GM21737 (cell line): ENCODE data around the gene PADI1.
"Not testable (repeated sequence)": the region's sequence is repeated elsewhere in the genome, so short reads cannot be mapped to it uniquely, and the experiment has no call there.

Experiments
- ATAC-seq: cut with Tn5 transposase; IDR thresholded peaks from one replicate; pipeline ENCODE4 v1.9.1; 2021; ENCODE audit warnings: mild to moderate bottlenecking, moderate library complexity; ENCODE audit not compliant: unreplicated experiment

The PADI1 gene

DNA sequence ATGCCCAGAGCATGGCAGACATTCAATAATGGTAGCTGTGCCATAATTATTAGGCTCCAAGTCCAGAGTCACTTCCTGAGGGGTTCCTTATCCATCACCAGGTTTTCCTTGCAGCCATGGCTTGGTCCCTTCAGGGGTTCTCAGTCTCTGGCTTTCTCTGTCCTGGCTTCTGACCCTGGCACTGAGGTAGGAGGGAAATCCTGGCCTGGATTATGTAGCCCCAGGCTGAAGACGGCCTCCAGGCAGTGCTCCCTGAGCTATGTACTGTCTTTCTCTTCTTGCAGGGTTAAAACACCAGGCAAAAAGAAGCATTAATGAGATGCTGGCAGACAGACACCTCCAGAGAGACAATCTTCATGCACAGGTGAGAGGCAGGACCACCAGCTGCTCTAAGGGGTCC is 34.5 kb downstream of the PADI1 start:
- ATAC-seq: no peak

DNA sequence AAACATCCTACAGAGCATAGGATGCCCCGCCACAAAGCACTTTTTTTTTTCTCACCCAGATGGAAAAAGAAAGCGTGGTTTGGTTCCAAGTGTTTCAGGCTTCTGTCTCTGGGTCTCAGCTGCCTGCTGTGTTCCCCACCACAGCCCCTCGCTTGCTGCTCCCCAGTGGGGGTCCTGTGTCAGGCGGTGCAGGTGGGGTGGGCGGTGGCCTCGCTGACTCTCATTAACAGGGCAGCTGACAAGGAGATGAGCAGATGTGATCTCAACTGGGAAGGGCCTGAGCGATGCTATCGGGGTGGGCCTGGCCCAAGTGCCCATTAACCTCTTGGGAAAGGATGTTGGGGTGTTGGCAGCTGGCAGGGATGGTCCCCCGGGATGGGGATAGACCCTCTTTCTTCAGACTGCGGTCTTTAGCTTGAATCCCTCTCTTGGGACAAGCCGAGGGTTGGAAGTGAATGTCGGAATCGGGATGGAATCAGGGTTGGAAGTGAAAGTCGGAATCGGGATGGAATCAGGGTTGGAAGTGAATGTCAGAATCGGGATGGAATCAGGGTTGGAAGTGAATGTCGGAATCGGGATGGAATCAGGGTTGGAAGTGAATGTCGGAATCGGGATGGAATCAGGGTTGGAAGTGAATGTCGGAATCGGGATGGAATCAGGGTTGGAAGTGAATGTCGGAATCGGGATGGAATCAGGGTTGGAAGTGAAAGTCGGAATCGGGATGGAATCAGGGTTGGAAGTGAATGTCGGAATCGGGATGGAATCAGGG is 36.3 kb downstream of the PADI1 start:
- not testable (repeated sequence) for ATAC-seq

GRCh38 chr1:17241780-17242074 is 36.8 kb downstream of the PADI1 start:
- ATAC-seq: not testable (repeated sequence)

- ATAC-seq: no peak
Observed at GRCh38 chr1:17243274-17243673, 38.3 kb downstream of the PADI1 start.

DNA sequence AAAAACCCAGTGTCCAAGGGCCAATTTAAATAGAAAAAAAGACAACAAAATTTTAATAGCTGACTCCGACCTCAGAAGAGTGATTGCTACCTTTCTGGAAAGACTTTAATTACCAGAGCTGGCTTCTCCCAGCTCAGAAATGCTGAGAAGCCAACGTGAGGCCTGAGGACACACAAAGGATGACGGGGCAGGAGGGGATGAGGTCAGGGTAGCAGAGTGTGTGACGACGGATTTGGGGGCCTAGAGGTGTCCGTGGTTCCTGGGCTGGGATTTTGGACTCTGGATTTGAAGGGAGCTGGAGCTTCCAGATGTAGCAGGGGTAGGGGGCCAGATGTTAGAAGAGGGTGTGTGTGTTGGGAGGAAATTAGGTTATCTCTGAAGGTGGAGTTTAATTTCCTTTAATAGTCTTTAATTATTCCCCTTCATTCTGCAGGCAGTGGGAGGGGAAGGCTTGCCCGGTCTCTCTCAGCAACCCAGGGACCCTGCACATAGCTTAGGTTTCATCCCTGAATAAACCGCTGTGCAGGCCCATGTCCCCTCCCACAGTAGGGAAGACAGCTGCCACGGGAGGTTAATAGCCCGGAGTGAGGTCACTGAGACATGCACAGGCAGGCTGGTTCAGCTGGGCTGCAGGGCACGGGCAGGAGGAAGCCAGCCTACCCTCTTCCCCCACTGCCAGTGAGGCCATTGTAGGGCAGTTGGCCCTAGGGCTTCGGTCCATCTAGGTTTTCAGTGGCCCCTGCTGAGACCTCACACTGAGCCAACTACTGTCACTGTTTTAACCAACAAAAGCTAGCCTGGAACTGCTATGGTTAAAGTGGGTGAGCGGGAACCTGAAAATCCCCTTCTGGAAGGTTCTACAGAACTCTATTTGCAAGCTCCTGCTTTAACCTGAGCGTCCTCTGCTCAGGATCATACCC is 40.2 kb downstream of the PADI1 start:
- no peak for ATAC-seq

DNA sequence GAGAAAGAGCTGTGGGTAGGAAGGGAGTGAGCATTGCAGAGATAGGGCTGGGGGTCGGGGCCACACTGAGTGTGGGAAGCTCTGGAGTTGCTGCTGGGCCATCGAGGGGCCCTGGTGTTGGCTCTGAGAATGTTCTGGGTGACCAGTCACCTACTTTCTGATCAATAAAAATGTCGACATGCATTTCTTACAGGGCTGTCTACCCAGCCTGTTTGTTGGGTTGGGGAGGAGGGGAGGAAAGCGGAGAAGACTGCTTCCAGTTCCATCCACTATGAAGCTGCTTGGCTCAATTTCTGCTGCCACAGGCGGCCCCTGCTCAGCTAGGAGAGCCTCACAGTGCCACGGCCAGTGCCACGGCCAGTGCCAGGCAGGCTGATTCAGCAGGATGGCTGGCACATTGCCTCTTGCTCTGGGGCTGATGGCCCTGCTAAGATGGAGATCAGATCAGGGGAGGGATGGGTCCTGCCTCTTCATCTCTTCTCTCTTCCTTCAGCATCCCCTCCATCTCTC is 40.9 kb downstream of the PADI1 start:
- ATAC-seq: no peak

- ATAC-seq: no peak
Observed at GRCh38 chr1:17246971-17247370, 42.0 kb downstream of the PADI1 start.

- ATAC-seq: no peak
Observed at GRCh38 chr1:17248781-17249180, 43.9 kb downstream of the PADI1 start, which contains the start of gene PADI3. TSS of gene PADI3 (plus strand) at chr1:17249098. CDS start at chr1:17249138, 40 bp downstream.

DNA sequence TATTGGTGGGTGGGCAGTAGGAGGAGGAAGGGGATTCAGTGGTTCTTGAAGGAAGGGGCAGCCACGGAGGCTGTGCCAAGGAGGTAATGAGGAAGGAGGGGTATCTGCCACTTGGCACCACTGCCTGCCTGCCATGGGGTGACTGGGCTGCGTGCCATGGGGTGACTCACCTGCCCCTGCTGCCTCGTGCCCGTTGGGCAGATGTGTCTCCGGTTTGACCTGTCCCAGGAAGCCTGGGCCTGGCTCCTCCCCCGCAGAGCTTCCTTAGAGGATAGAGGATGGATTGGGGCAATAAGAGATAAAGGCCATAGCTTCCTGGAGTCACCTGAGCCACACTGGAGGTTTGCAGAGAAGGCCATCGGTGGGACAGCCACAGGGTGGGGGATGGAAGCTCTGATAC is 45.7 kb downstream of the PADI1 start:
- no peak for ATAC-seq

DNA sequence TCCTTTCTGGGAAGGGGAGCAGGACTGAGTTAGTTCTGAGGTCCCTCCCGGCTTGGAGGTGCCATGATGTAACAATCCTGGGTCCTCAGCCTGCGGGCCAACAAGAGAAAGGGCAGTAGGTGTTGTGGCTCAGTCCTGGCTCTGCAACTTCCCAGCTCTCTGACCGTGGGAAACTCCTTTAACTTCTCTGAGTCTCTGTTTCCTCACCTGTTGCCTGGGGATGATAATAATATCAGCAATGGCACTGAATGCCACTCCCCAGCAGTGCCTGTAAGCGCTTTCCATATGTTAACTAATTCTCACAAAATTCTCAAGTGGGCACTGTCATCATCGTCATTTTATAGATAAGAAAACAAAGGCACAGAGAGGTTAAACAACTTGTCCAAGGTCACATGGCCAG is 46.3 kb downstream of the PADI1 start:
- no peak for ATAC-seq

DNA sequence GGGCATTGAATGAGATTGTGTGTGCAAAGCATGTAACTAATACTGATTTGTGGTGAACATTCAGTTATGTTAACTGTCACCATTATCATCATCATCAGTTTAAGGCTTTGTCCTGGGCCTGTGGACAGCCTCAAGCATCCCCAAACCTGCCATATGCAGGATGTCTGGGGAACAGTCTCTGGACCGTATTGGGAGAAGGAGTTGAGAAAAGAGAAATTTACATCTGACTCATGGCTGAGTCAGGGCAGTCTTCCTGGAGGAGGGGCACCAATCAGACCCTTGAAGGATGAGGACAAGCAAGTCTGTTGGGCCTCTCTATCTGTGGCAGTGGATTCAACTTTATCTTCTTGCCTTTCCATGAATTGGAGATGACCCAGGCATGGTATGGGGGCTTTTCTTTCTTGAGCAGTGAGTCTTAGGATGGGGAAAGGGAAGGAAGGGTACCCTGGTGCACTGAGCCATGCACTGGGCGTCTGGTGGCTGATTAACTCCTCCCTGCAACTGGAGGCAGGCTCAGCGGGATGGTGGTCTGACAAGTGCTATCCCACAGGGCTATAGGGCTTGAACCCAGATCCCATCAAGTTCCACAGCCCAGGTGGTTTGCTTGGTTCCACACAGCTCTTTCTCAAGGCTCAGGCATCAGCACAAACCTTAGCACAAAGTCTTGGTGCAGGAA is 46.9 kb downstream of the PADI1 start:
- ATAC-seq: no peak

- no peak for ATAC-seq
Observed at GRCh38 chr1:17255336-17255735, 50.4 kb downstream of the PADI1 start.

- no peak for ATAC-seq
Observed at GRCh38 chr1:17258116-17258757, 53.3 kb downstream of the PADI1 start.

GRCh38 chr1:17258758-17259130 is 53.8 kb downstream of the PADI1 start:
- ATAC-seq: no peak

DNA sequence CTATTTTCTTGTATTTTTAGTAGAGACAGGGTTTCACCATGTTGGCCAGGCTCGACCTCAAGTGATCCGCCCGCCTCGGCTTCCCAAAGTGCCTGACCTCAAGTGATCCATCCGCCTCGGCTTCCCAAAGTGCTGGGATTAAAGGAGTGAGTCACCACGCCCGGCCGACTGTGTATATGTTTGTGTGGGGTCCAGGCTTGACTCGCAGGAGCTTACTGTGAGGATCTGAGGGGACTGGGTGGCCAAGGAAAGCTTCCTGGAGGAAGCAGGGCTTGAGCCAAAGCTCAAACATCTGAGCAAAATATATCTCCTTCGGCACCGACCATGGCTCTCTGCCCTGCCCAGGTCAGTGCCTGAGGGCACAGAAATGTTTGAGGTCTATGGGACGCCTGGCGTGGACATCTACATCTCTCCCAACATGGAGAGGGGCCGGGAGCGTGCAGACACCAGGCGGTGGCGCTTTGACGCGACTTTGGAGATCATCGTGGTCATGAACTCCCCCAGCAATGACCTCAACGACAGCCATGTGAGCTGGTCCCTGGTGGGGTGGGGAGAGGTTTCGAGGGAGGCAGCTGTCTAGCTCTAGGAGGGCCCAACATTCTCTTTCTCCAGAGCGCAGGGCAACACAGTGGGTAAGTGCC is 54.4 kb downstream of the PADI1 start:
- no peak for ATAC-seq

GRCh38 chr1:17260264-17260663 is 55.3 kb downstream of the PADI1 start:
- ATAC-seq: no peak

GRCh38 chr1:17260738-17261137 is 55.8 kb downstream of the PADI1 start:
- ATAC-seq: no peak

DNA sequence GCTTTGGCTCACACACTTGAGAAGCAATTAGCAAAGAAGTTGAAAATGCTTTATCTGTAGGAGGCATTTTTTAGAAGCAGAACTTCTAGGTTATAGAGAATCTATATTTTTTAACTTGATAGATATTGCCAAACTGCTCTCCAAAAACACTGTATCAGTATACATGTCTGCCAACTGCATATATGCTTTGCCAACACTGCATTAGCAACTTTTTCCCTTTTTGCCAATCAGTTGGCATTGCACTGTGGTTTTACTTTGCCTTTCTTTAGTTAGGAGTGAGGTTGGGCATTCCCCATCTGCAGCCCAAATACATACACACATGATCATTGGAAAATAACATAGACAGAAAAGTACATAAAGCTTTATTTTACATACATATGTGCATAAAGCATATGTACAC is 59.0 kb downstream of the PADI1 start:
- ATAC-seq: no peak

- no peak for ATAC-seq
Observed at GRCh38 chr1:17264470-17264869, 59.5 kb downstream of the PADI1 start.

DNA sequence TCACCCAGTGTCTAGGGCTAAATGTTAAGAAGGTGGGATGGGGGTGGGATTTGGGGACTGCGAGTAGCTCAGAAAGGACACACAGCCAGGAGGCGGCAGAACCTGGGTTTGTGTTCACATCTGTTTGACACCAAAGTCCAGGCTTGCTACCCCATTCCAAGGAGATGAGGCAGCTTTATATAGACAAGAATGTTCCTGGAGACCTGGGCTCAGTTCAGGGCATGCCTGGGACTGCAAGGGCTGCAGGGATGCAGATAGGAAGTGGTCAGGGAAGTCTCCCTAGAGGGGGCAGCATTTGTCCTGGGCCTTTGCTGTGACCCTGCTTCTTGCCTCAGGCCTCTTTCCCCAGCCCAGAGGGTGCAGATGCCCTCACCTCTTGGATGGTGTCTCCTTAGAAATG is 60.2 kb downstream of the PADI1 start:
- ATAC-seq: no peak
